C4-2B (cell line): ENCODE results near the gene MAGI2.

Experiments
- CTCF ChIP-seq: fragments of 450-650 bp; conservative IDR thresholded peaks from 2 replicates; pipeline ENCODE4 v1.5.1; 2017; ENCODE audit warnings: mild to moderate bottlenecking
- ZFX ChIP-seq: fragments of 450-650 bp; IDR thresholded peaks from 2 replicates; pipeline ENCODE4 v1.6.1; 2017

DNA sequence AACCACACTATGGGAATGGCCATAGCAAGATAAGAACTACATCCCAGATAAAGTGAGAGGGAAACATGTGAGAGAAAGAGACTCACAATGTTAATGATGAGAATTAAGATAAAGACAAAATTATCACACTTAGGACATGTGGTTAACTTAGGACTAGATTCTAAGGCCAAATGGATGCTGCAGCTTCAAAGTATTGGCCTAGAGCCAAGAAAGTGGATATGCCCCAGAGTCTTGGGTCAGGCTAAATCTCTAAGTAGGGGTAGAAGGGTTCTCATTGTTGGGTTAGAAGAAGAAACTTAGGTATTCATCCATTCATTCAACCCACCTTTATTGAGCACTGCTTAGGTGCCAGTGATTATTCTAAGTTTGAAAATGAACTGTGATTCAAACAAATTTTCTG, 836.9 kb downstream of the MAGI2 start:
- no peak for TF ChIP-seq CTCF
- no peak for TF ChIP-seq ZFX
